K562 (cell line): Measurements from ENCODE around the gene PROKR1. TPM values are rescaled to one million over a fixed set of nuclear protein-coding genes. Genes with fewer than 3 reads are reported as not detected.

Source experiments
- AFF4 ChIP-seq: sonication (generic); formaldehyde crosslinking; IDR thresholded peaks from 2 replicates; pipeline ENCODE4 v1.8.0; 2023; ENCODE audit warnings: mild to moderate bottlenecking, missing genetic modification reagents
- BCOR ChIP-seq: fragments of 450-650 bp; IDR thresholded peaks from 2 replicates; pipeline ENCODE4 v1.6.1; 2016
- CBFA2T2 ChIP-seq: fragments of 450-650 bp; conservative IDR thresholded peaks from 2 replicates; pipeline ENCODE4 v1.6.1; 2017; ENCODE audit warnings: mild to moderate bottlenecking
- CHD1 ChIP-seq: fragments of 200-600 bp; sonication (generic); IDR thresholded peaks from one replicate; pipeline ENCODE4 v1.6.1; 2012; ENCODE audit warnings: mild to moderate bottlenecking, moderate library complexity, low read length, inconsistent platforms
- DPF2 ChIP-seq: fragments of 450-650 bp; IDR thresholded peaks from 2 replicates; pipeline ENCODE4 v1.6.1; 2016
- IRF2 ChIP-seq: sonication (generic); formaldehyde crosslinking; IDR thresholded peaks from 2 replicates; pipeline ENCODE4 v1.8.1; 2022; ENCODE audit warnings: mild to moderate bottlenecking, missing genetic modification reagents
- MNT ChIP-seq, 2 experiments: fragments of 450-650 bp; conservative IDR thresholded peaks; 2 replicates each; pipeline ENCODE4 v1.6.1; 2017; ENCODE audit warnings: mild to moderate bottlenecking in 2 of 2, moderate library complexity in 2 of 2
- MTA2 ChIP-seq: fragments of 450-650 bp; IDR thresholded peaks from 2 replicates; pipeline ENCODE4 v1.6.1; 2016; ENCODE audit warnings: low read depth
- MXD1 ChIP-seq: fragments of 250-450 bp; sonication (Bioruptor Pico); IDR thresholded peaks from 2 replicates; pipeline ENCODE4 v1.8.0; 2021; ENCODE audit warnings: borderline replicate concordance, mild to moderate bottlenecking, moderate library complexity; ENCODE audit not compliant: poor library complexity, severe bottlenecking
- RBM25 ChIP-seq: fragments of 200-400 bp; formaldehyde crosslinking; IDR thresholded peaks from 2 replicates; pipeline ENCODE4 v1.6.1; 2018; ENCODE audit warnings: low read length, low read depth, moderate library complexity; ENCODE audit not compliant: severe bottlenecking
- SMARCA5 ChIP-seq: fragments of 450-650 bp; IDR thresholded peaks from 2 replicates; pipeline ENCODE4 v1.6.1; 2016
- SNRNP70 ChIP-seq: fragments of 200-400 bp; formaldehyde crosslinking; optimal IDR thresholded peaks from 2 replicates; pipeline ENCODE3; 2017; ENCODE audit warnings: low read depth, low read length
- TAF1 ChIP-seq: IDR thresholded peaks from 2 replicates; pipeline ENCODE4 v1.6.1; 2011; ENCODE audit warnings: mild to moderate bottlenecking, low read length, moderate library complexity; ENCODE audit not compliant: insufficient read depth, control insufficient read depth, severe bottlenecking; ENCODE audit errors: extremely low read depth
- TCF3 ChIP-seq: sonication (generic); formaldehyde crosslinking; IDR thresholded peaks from 2 replicates; pipeline ENCODE4 v1.4.0; 2020; ENCODE audit warnings: mild to moderate bottlenecking, missing genetic modification reagents
- U2AF2 ChIP-seq: fragments of 200-400 bp; formaldehyde crosslinking; optimal IDR thresholded peaks from 2 replicates; pipeline ENCODE3; 2017; ENCODE audit warnings: low read depth, mild to moderate bottlenecking, low read length
- ZBTB33 ChIP-seq: sonication (generic); formaldehyde crosslinking; IDR thresholded peaks from 2 replicates; pipeline ENCODE4 v1.8.1; 2023; ENCODE audit warnings: mild to moderate bottlenecking, missing genetic modification reagents
- ZNF212 ChIP-seq: fragments of 450-650 bp; formaldehyde crosslinking; IDR thresholded peaks from 2 replicates; pipeline ENCODE4 v1.4.0; 2020; ENCODE audit warnings: mild to moderate bottlenecking
- ZNF311 ChIP-seq: fragments of 250-450 bp; sonication (Bioruptor Pico); IDR thresholded peaks from 2 replicates; pipeline ENCODE4 v1.4.0; 2020; ENCODE audit warnings: mild to moderate bottlenecking, moderate library complexity
- ZNF354B ChIP-seq: fragments of 250-450 bp; sonication (Bioruptor Pico); IDR thresholded peaks from 2 replicates; pipeline ENCODE4 v1.4.0; 2020
- ZNF384 ChIP-seq: IDR thresholded peaks from 2 replicates; pipeline ENCODE4 v1.6.1; 2012; ENCODE audit warnings: low read depth, low read length, improper control_type of control experiment
- polyA plus RNA-seq, 8 experiments: library from polyadenylated mRNA; depleted of rRNA in 4 of 8; stranded (reverse) in 5 of 8; unstranded in 3 of 8; fragments of >200 nt; fragmentation: Nextera tagmentation in 2 of 8; fragmentation: Illumina TruSeq in 1 of 8; extraction: Ambion mirVana in 2 of 8; extraction: Trizol in 1 of 8; gene quantifications; 2 replicates each; pipeline versions ENCODE4 v1.2.1 to v1.2.3, GENCODE V29; 2011 to 2014; ENCODE audit warnings: inconsistent platforms in 1 of 8, missing spikeins in 1 of 8
- total RNA-seq, 7 experiments: library from RNA; depleted of rRNA in 6 of 7; stranded (reverse); fragments of >200 nt in 6 of 7; fragmentation: Illumina TruSeq in 2 of 7; extraction: Trizol in 2 of 7; gene quantifications; 2 replicates each; pipeline versions ENCODE4 v1.2.1 to v1.2.3, GENCODE V29; 2011 to 2021; ENCODE audit warnings: low replicate concordance in 1 of 7

The PROKR1 gene
- total and polyA plus RNA-seq, 9 of the 15 experiments (the other 6 are each of a cell fraction or from before 2014, with no cell fraction given) = 0.01 to 0.18 (median 0.09) TPM; not detected in 1

GRCh38 chr2:68653538-68653982 is 10.2 kb downstream of the PROKR1 start (continued):
- TF ChIP-seq MTA2 (no peak), MXD1 (CRISPR knock-in tag) (no peak), SMARCA5 (no peak), ZNF384 (no peak), SNRNP70 (no peak), TAF1 (no peak), ZNF311 (CRISPR knock-in tag) (no peak), DPF2 (peak; percentile 77; the same call in 1 of the 2 replicates), ZNF354B (no peak), MNT (conservative IDR thresholded peaks at IDR 0.05) (0 out of 4 replicates have a peak, but pooled peaks of 1 of the 2 experiments have one; percentile 30), BCOR (0 out of 2 replicates have a peak, but pooled peaks have one; percentile 21), RBM25 (no peak), TCF3 (no peak), AFF4 (CRISPR knock-in tag) (no peak), U2AF2 (no peak), CHD1 (no peak), CBFA2T2 (no peak), ZBTB33 (CRISPR knock-in tag) (no peak), IRF2 (CRISPR knock-in tag) (no peak), ZNF212 (CRISPR knock-in tag) (no peak)
